HG03135 (cell line): ENCODE data around the gene DHRSX.
"Not testable (repeated sequence)": the region's sequence is repeated elsewhere in the genome, so short reads cannot be mapped to it uniquely, and the experiment has no call there.

Experiments used
- ATAC-seq: cut with Tn5 transposase; IDR thresholded peaks from one replicate; pipeline ENCODE4 v1.9.1; 2021; ENCODE audit warnings: mild to moderate bottlenecking, moderate library complexity; ENCODE audit not compliant: unreplicated experiment

Gene DHRSX

GRCh38 chrX:2520539-2520938, 19.8 kb upstream of the DHRSX start:
- no peak for ATAC-seq

- ATAC-seq, result not testable (repeated sequence)
Observed at GRCh38 chrX:2519638-2520037, 18.9 kb upstream of the DHRSX start.

- ATAC-seq, result peak; percentile 11
Observed at GRCh38 chrX:2517055-2517454, 16.3 kb upstream of the DHRSX start.

- ATAC-seq, result peak; percentile 52
Observed at GRCh38 chrX:2516623-2517022, 15.8 kb upstream of the DHRSX start.

- no peak for ATAC-seq
Observed at GRCh38 chrX:2514131-2514530, 13.4 kb upstream of the DHRSX start.

- ATAC-seq, result no peak
Observed at GRCh38 chrX:2513121-2513664, 12.4 kb upstream of the DHRSX start.

GRCh38 chrX:2512501-2512900, 11.7 kb upstream of the DHRSX start:
- ATAC-seq, result no peak

- no peak for ATAC-seq
Observed at GRCh38 chrX:2511326-2511725, 10.6 kb upstream of the DHRSX start.

GRCh38 chrX:2508648-2509335, 8.0 kb upstream of the DHRSX start:
- ATAC-seq, result no peak

- ATAC-seq, result no peak
Observed at GRCh38 chrX:2507904-2508627, 7.3 kb upstream of the DHRSX start.

GRCh38 chrX:2507196-2507595, 6.4 kb upstream of the DHRSX start:
- no peak for ATAC-seq

- ATAC-seq, result not testable (repeated sequence)
Observed at GRCh38 chrX:2505341-2505740, 4.6 kb upstream of the DHRSX start.

- no peak for ATAC-seq
Observed at GRCh38 chrX:2504706-2505332, 4.0 kb upstream of the DHRSX start.

- ATAC-seq, result no peak
Observed at GRCh38 chrX:2503591-2504500, 3.1 kb upstream of the DHRSX start.

GRCh38 chrX:2502668-2503519, 2.1 kb upstream of the DHRSX start:
- ATAC-seq, result no peak

GRCh38 chrX:2502120-2502667, 1.4 kb upstream of the DHRSX start:
- ATAC-seq, result no peak

GRCh38 chrX:2501559-2502102, 855 bp upstream of the DHRSX start:
- ATAC-seq, result no peak

- peak; percentile 43 for ATAC-seq
Observed at GRCh38 chrX:2500091-2500802, 529 bp downstream of the DHRSX start.

- ATAC-seq, result no peak
Observed at GRCh38 chrX:2499507-2499906, 1.3 kb downstream of the DHRSX start.
